SK-N-SH (cell line): ENCODE results near the gene ACSL3. TPM values are rescaled to one million over a fixed set of nuclear protein-coding genes. Genes with fewer than 3 reads are reported as not detected.

ENCODE experiments used
- CTCF ChIA-PET: fragments of 300-600, 350-600 bp; formaldehyde crosslinking; extraction: SDS; loops from one replicate; lab custom pipeline; 2021; lab: Yijun Ruan, JAX
- POLR2A ChIA-PET: fragments of 350-600 bp; sonication (Branson Sonifier 250); formaldehyde crosslinking; extraction: SDS; loops from one replicate; lab custom pipeline; 2020; ENCODE audit warnings: antibody characterized with exemption, inconsistent platforms; lab: Yijun Ruan, JAX
- DNase-seq: peaks from one replicate; pipeline ENCODE4 v3.0.0; 2012
- H2AFZ ChIP-seq: fragments of 200-600 bp; sonication (generic); 2 replicates; pipeline ENCODE4 v1.8.1; 2016; ENCODE audit warnings: antibody characterized with exemption, mild to moderate bottlenecking, low read depth
- H3F3A ChIP-seq: fragments of 200-600 bp; sonication (generic); replicated peaks from 2 replicates; pipeline ENCODE3; 2016; ENCODE audit warnings: antibody characterized with exemption, mild to moderate bottlenecking; ENCODE audit not compliant: insufficient read depth
- H3K27ac ChIP-seq, 2 experiments: fragments of 200-500 bp in 1 of 2; fragments of 200-600 bp in 1 of 2; sonication (Bioruptor generic) in 1 of 2; sonication (generic), shearing (Covaris generic) in 1 of 2; 2 replicates each; pipeline versions ENCODE4 v1.5.1 to v1.6.1; 2014 to 2016; ENCODE audit warnings: low read depth in 2 of 2, inconsistent platforms in 1 of 2, low read length in 1 of 2, mild to moderate bottlenecking in 1 of 2, mixed read lengths in 1 of 2
- H3K27me3 ChIP-seq: fragments of 200-600 bp; sonication (generic), shearing (Covaris generic); 2 replicates; pipeline ENCODE4 v1.6.1; 2016; ENCODE audit warnings: mixed run types; ENCODE audit not compliant: insufficient read depth
- H3K36me3 ChIP-seq, 2 experiments: fragments of 200-500 bp in 1 of 2; fragments of 200-600 bp in 1 of 2; sonication (Bioruptor generic) in 1 of 2; sonication (generic) in 1 of 2; replicated peaks in 1 of 2; 2 replicates each; pipeline versions ENCODE3 to v1.5.1; 2014 to 2016; ENCODE audit warnings: low read length in 1 of 2, mild to moderate bottlenecking in 1 of 2; ENCODE audit not compliant: insufficient read depth in 2 of 2, control insufficient read depth in 1 of 2
- H3K4me1 ChIP-seq, 2 experiments: fragments of 200-500 bp in 1 of 2; fragments of 200-600 bp in 1 of 2; sonication (Bioruptor generic) in 1 of 2; sonication (generic), shearing (Covaris generic) in 1 of 2; 2 replicates each; pipeline versions ENCODE4 v1.5.1 to v1.6.1; 2014 to 2016; ENCODE audit warnings: low read depth in 1 of 2, low read length in 1 of 2, mixed run types in 1 of 2; ENCODE audit not compliant: insufficient read depth in 2 of 2, control insufficient read depth in 1 of 2
- H3K4me2 ChIP-seq: fragments of 200-600 bp; sonication (generic), shearing (Covaris generic); 2 replicates; pipeline ENCODE4 v1.6.1; 2017; ENCODE audit warnings: mixed run types
- H3K4me3 ChIP-seq, 2 experiments: fragments of 200-500 bp in 1 of 2; fragments of 200-600 bp in 1 of 2; sonication (Bioruptor generic) in 1 of 2; sonication (generic), shearing (Covaris generic) in 1 of 2; 2 replicates each; pipeline versions ENCODE4 v1.5.1 to v1.8.1; 2014 to 2016; ENCODE audit warnings: low read depth in 2 of 2, inconsistent platforms in 1 of 2, low read length in 1 of 2, mild to moderate bottlenecking in 1 of 2, mixed read lengths in 1 of 2, moderate library complexity in 1 of 2
- H3K79me2 ChIP-seq: fragments of 200-600 bp; sonication (generic); 2 replicates; pipeline ENCODE4 v1.8.1; 2017; ENCODE audit warnings: mild to moderate bottlenecking; ENCODE audit not compliant: insufficient read depth
- H3K9ac ChIP-seq: fragments of 200-600 bp; sonication (generic); 2 replicates; pipeline ENCODE4 v1.6.1; 2017; ENCODE audit warnings: mixed run types
- H3K9me2 ChIP-seq: fragments of 200-600 bp; sonication (generic); 2 replicates; pipeline ENCODE4 v1.6.1; 2017; ENCODE audit warnings: mixed run types
- H3K9me3 ChIP-seq: fragments of 200-600 bp; sonication (generic); 2 replicates; pipeline ENCODE4 v1.6.1; 2017; ENCODE audit warnings: mixed run types, mild to moderate bottlenecking, moderate library complexity
- H4K20me1 ChIP-seq: fragments of 200-600 bp; sonication (generic); 2 replicates; pipeline ENCODE4 v1.6.1; 2017; ENCODE audit warnings: mild to moderate bottlenecking, mixed run types; ENCODE audit not compliant: insufficient read depth
- CHD2 ChIP-seq: fragments of 150-350 bp; IDR thresholded peaks from 2 replicates; pipeline ENCODE4 v1.6.1; 2018; ENCODE audit warnings: low read length; ENCODE audit not compliant: partially characterized antibody
- EP300 ChIP-seq, 2 experiments: IDR thresholded peaks; 2 replicates each; pipeline versions ENCODE4 v1.4.0 to v1.6.1; 2012; ENCODE audit warnings: borderline replicate concordance in 1 of 2, low read depth in 1 of 2, low read length in 1 of 2
- EZH2phosphoT487 ChIP-seq: fragments of 200-600 bp; sonication (generic); IDR thresholded peaks from 2 replicates; pipeline ENCODE4 v1.6.1; 2017; ENCODE audit warnings: low read depth, mixed run types, mild to moderate bottlenecking, antibody characterized with exemption, moderate library complexity, borderline replicate concordance
- FOSL2 ChIP-seq: IDR thresholded peaks from 2 replicates; pipeline ENCODE4 v1.4.0; 2012; ENCODE audit warnings: low read depth, mild to moderate bottlenecking, moderate library complexity, borderline replicate concordance
- FOXJ3 ChIP-seq: sonication (generic); formaldehyde crosslinking; IDR thresholded peaks from 2 replicates; pipeline ENCODE4 v1.5.1; 2020; ENCODE audit warnings: mild to moderate bottlenecking, missing genetic modification reagents
- FOXM1 ChIP-seq: IDR thresholded peaks from 2 replicates; pipeline ENCODE4 v1.4.0; 2012; ENCODE audit warnings: low read depth, mild to moderate bottlenecking
- GATA2 ChIP-seq: sonication (generic); formaldehyde crosslinking; IDR thresholded peaks from 2 replicates; pipeline ENCODE4 v1.5.0; 2020; ENCODE audit warnings: mild to moderate bottlenecking, missing genetic modification reagents
- JUND ChIP-seq: IDR thresholded peaks from 2 replicates; pipeline ENCODE4 v1.4.0; 2012
- MXI1 ChIP-seq: IDR thresholded peaks from 2 replicates; pipeline ENCODE4 v1.6.1; 2012; ENCODE audit warnings: mild to moderate bottlenecking, low read depth, low read length, improper control_type of control experiment
- NRF1 ChIP-seq: IDR thresholded peaks from 2 replicates; pipeline ENCODE4 v1.6.1; 2012; ENCODE audit warnings: low read depth, mild to moderate bottlenecking, low read length
- PBX3 ChIP-seq: IDR thresholded peaks from 2 replicates; pipeline ENCODE4; 2012
- RCOR1 ChIP-seq: fragments of 150-350 bp; IDR thresholded peaks from 2 replicates; pipeline ENCODE4 v1.6.1; 2017; ENCODE audit warnings: antibody characterized with exemption, low read length
- RFX5 ChIP-seq: IDR thresholded peaks from 2 replicates; pipeline ENCODE4 v1.6.1; 2012; ENCODE audit warnings: mild to moderate bottlenecking, improper control_type of control experiment, low read length
- TCF12 ChIP-seq: IDR thresholded peaks from 2 replicates; pipeline ENCODE4 v1.4.0; 2012
- TEAD4 ChIP-seq: IDR thresholded peaks from 2 replicates; pipeline ENCODE4 v1.4.0; 2012; ENCODE audit warnings: mild to moderate bottlenecking, borderline replicate concordance; ENCODE audit not compliant: insufficient read depth
- YY1 ChIP-seq: IDR thresholded peaks from 2 replicates; pipeline ENCODE4 v1.4.0; 2012; ENCODE audit warnings: low read depth, mild to moderate bottlenecking
- WGBS: methylation state at CpG from one replicate; pipeline ENCODE4 v1.1.6; 2017; ENCODE audit warnings: low lambda C conversion rate; 5-methylcytosine and 5-hydroxymethylcytosine counted together
- polyA plus RNA-seq, 3 experiments: library from polyadenylated mRNA; depleted of rRNA; stranded (reverse); fragments of >200 nt; gene quantifications; 2 replicates each; pipeline ENCODE4 v1.2.3, GENCODE V29; 2012
- TF ChIP-seq, protein P1 (sequence below): fragments of 150-350 bp; IDR thresholded peaks from 2 replicates; pipeline ENCODE4 v1.6.1; 2016; ENCODE audit warnings: mild to moderate bottlenecking, low read depth, low read length
- TF ChIP-seq, protein P2 (sequence below): IDR thresholded peaks from 2 replicates; pipeline ENCODE4 v1.4.0; 2012; ENCODE audit warnings: low read depth
- TF ChIP-seq, protein P3 (sequence below): IDR thresholded peaks from 2 replicates; pipeline ENCODE4 v1.6.1; 2012; ENCODE audit warnings: mild to moderate bottlenecking, low read depth, low read length, moderate library complexity

ACSL3 gene
- polyA plus RNA-seq, 1 of the 3 experiments (the other 2 are of a cell fraction): 15.7 TPM

GRCh38 chr2:222930862-222931261, 70.0 kb downstream of the ACSL3 start:
- no peak for TF ChIP-seq EZH2phosphoT487
- no peak for TF ChIP-seq RFX5
- TF ChIP-seq, protein P1, sequence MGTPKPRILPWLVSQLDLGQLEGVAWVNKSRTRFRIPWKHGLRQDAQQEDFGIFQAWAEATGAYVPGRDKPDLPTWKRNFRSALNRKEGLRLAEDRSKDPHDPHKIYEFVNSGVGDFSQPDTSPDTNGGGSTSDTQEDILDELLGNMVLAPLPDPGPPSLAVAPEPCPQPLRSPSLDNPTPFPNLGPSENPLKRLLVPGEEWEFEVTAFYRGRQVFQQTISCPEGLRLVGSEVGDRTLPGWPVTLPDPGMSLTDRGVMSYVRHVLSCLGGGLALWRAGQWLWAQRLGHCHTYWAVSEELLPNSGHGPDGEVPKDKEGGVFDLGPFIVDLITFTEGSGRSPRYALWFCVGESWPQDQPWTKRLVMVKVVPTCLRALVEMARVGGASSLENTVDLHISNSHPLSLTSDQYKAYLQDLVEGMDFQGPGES: no peak
- TF ChIP-seq GATA2 (CRISPR knock-in tag): no peak
- TF ChIP-seq JUND: peak; percentile 5; the same call in 1 of the 2 replicates
- no peak for TF ChIP-seq NRF1
- no peak for TF ChIP-seq MXI1
- no peak for TF ChIP-seq RCOR1
- TF ChIP-seq, protein P2, sequence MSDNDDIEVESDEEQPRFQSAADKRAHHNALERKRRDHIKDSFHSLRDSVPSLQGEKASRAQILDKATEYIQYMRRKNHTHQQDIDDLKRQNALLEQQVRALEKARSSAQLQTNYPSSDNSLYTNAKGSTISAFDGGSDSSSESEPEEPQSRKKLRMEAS: no peak
- TF ChIP-seq TCF12: peak; percentile 63; the same call in 1 of the 2 replicates
- TF ChIP-seq FOSL2: peak; percentile 42; the same call in 1 of the 2 replicates
- no peak for TF ChIP-seq FOXM1
- peak; percentile 69 for TF ChIP-seq PBX3
- TF ChIP-seq, protein P3, sequence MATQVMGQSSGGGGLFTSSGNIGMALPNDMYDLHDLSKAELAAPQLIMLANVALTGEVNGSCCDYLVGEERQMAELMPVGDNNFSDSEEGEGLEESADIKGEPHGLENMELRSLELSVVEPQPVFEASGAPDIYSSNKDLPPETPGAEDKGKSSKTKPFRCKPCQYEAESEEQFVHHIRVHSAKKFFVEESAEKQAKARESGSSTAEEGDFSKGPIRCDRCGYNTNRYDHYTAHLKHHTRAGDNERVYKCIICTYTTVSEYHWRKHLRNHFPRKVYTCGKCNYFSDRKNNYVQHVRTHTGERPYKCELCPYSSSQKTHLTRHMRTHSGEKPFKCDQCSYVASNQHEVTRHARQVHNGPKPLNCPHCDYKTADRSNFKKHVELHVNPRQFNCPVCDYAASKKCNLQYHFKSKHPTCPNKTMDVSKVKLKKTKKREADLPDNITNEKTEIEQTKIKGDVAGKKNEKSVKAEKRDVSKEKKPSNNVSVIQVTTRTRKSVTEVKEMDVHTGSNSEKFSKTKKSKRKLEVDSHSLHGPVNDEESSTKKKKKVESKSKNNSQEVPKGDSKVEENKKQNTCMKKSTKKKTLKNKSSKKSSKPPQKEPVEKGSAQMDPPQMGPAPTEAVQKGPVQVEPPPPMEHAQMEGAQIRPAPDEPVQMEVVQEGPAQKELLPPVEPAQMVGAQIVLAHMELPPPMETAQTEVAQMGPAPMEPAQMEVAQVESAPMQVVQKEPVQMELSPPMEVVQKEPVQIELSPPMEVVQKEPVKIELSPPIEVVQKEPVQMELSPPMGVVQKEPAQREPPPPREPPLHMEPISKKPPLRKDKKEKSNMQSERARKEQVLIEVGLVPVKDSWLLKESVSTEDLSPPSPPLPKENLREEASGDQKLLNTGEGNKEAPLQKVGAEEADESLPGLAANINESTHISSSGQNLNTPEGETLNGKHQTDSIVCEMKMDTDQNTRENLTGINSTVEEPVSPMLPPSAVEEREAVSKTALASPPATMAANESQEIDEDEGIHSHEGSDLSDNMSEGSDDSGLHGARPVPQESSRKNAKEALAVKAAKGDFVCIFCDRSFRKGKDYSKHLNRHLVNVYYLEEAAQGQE: no peak
- TF ChIP-seq YY1: no peak
- no peak for TF ChIP-seq FOXJ3 (CRISPR knock-in tag)
- TF ChIP-seq TEAD4: no peak
- no peak for TF ChIP-seq CHD2
- TF ChIP-seq EP300 (IDR thresholded peaks at IDR 0.05; ENCODE audit: borderline replicate concordance in 1 of 2, low read depth in 1 of 2, low read length in 1 of 2): peak in 1 of 2 experiments; percentile 13; a peak in 1 of 4 replicates
- Histone ChIP-seq H3K27me3 (no peaks in the 10 kb centered on the region), H3K27ac (peak overlapping the region in 1 of 2 experiments; percentile 10; a peak in 1 of 4 replicates), H3K4me3 (no peak overlapping the region), H2AFZ (no peak overlapping the region), H3K9me2 (no peaks in the 10 kb centered on the region), H3K79me2 (no peaks in the 10 kb centered on the region), H3F3A (no peaks in the 10 kb centered on the region), H3K4me2 (no peak overlapping the region), H3K36me3 (peaks cover 35 to 38% of the 10 kb centered on the region in 2 experiments), H4K20me1 (no peaks in the 10 kb centered on the region), H3K9me3 (no peaks in the 10 kb centered on the region), H3K9ac (no peak overlapping the region), H3K4me1 (peaks cover 0 to 4% of the 10 kb centered on the region in 2 experiments; a peak in 1 of 4 replicates)
- WGBS: 89% methylated on average over 2 of the region's 2 CpGs
- ChIA-PET POLR2A (no interaction called here), CTCF (interaction anchor here (1.2 to 2.7 kb wide), 5 partner anchors 11 to 41 kb away, joined by 4 to 11 read pairs (median 4); no protein-coding TSS in a partner anchor)
- DNase-seq: no peak
